OCI-LY3 (cell line): ENCODE measurements around the gene PEA15.

ENCODE experiments used
- H2AFZ ChIP-seq: fragments of 200-600, 300-600 bp; shearing (Covaris generic); 2 replicates; pipeline ENCODE4 v1.6.0; 2014; ENCODE audit warnings: antibody characterized with exemption, low read depth, low read length
- H3K27ac ChIP-seq: fragments of 200-600, 300-600 bp; sonication (generic); 2 replicates; pipeline ENCODE4 v1.5.1; 2014; ENCODE audit warnings: mild to moderate bottlenecking, low read length, moderate library complexity, mixed read lengths
- H3K27me3 ChIP-seq: fragments of 200-600, 300-600 bp; sonication (generic); 2 replicates; pipeline ENCODE4 v1.6.1; 2014; ENCODE audit warnings: low read depth, low read length, mixed read lengths
- H3K36me3 ChIP-seq: fragments of 200-600, 300-600 bp; sonication (generic); replicated peaks from 2 replicates; pipeline ENCODE3; 2014; ENCODE audit warnings: low read depth, low read length, mixed read lengths
- H3K4me1 ChIP-seq: fragments of 300-600, 200-600 bp; sonication (generic); 2 replicates; pipeline ENCODE4 v1.6.1; 2014; ENCODE audit warnings: low read length, mixed read lengths
- H3K4me2 ChIP-seq: fragments of 200-600, 300-600 bp; sonication (generic); 2 replicates; pipeline ENCODE4 v1.6.1; 2014; ENCODE audit warnings: low read length, mixed read lengths
- H3K4me3 ChIP-seq: fragments of 300-600, 200-600 bp; sonication (generic); 2 replicates; pipeline ENCODE4 v1.5.1; 2014; ENCODE audit warnings: antibody characterized with exemption, mild to moderate bottlenecking, low read length, moderate library complexity
- H3K79me2 ChIP-seq: fragments of 300-600, 200-600 bp; shearing (Covaris generic); 2 replicates; pipeline ENCODE4 v1.6.1; 2014; ENCODE audit warnings: mild to moderate bottlenecking, low read length, mixed read lengths
- H3K9ac ChIP-seq: fragments of 300-600, 200-600 bp; shearing (Covaris generic); 2 replicates; pipeline ENCODE4 v1.6.0; 2014; ENCODE audit warnings: mild to moderate bottlenecking, low read length, moderate library complexity
- H3K9me3 ChIP-seq: fragments of 200-600, 300-600 bp; shearing (Covaris generic); 2 replicates; pipeline ENCODE4 v1.6.1; 2014; ENCODE audit warnings: low read length, mixed read lengths; ENCODE audit not compliant: insufficient read depth
- H4K20me1 ChIP-seq: fragments of 200-600, 300-600 bp; sonication (generic); 2 replicates; pipeline ENCODE4 v1.6.1; 2016; ENCODE audit warnings: low read length, mixed read lengths; ENCODE audit not compliant: insufficient read depth
- EZH2phosphoT487 ChIP-seq: fragments of 200-600 bp; shearing (Covaris generic); IDR thresholded peaks from 2 replicates; pipeline ENCODE4 v1.6.1; 2018; ENCODE audit warnings: antibody characterized with exemption, mixed run types, low read depth
- TF ChIP-seq, protein P1 (sequence below): fragments of 200-600, 300-600 bp; sonication (generic); IDR thresholded peaks from 2 replicates; pipeline ENCODE4 v1.5.1; 2014; ENCODE audit warnings: antibody characterized with exemption, low read length, low read depth

The PEA15 gene

DNA sequence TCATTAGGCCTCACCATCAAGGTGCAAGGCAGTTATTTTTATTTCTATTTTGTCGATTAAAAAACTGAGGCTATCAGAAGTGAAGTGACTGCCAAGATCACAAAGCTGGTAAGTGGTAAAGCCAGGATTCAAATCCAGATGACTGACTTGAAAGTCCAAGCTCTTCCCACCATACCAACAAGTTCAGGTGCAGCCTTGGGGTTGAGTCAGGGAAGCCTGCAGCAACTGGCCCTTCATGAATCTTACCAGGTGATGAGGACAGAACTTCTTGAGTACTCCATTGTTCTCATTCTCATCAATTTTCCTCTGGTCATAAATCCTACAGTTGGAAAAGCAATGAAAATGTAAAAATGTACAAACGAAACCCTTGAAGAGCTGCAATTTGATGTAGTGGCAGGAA, 20.2 kb downstream of the PEA15 start:
- no peaks in the 10 kb centered on the region for H3K9me3 ChIP-seq
- H3K27ac ChIP-seq, result no peak overlapping the region
- H3K4me1 ChIP-seq, result peaks cover 7% of the 10 kb centered on the region; the same call in 1 of the 2 replicates
- no peak overlapping the region for H3K4me3 ChIP-seq
- no peaks in the 10 kb centered on the region for H3K27me3 ChIP-seq
- H3K9ac ChIP-seq, result no peak overlapping the region
- no peak overlapping the region for H2AFZ ChIP-seq
- no peak overlapping the region for H3K4me2 ChIP-seq
- peaks cover 3% of the 10 kb centered on the region; the same call in 1 of the 2 replicates for H4K20me1 ChIP-seq
- no peak for TF ChIP-seq EZH2phosphoT487
- TF ChIP-seq, protein P1, sequence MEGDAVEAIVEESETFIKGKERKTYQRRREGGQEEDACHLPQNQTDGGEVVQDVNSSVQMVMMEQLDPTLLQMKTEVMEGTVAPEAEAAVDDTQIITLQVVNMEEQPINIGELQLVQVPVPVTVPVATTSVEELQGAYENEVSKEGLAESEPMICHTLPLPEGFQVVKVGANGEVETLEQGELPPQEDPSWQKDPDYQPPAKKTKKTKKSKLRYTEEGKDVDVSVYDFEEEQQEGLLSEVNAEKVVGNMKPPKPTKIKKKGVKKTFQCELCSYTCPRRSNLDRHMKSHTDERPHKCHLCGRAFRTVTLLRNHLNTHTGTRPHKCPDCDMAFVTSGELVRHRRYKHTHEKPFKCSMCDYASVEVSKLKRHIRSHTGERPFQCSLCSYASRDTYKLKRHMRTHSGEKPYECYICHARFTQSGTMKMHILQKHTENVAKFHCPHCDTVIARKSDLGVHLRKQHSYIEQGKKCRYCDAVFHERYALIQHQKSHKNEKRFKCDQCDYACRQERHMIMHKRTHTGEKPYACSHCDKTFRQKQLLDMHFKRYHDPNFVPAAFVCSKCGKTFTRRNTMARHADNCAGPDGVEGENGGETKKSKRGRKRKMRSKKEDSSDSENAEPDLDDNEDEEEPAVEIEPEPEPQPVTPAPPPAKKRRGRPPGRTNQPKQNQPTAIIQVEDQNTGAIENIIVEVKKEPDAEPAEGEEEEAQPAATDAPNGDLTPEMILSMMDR, result no peak
- H3K79me2 ChIP-seq, result no peaks in the 10 kb centered on the region
- H3K36me3 ChIP-seq, result peaks cover 90% of the 10 kb centered on the region

GRCh38 chr1:160226623-160227022, 21.4 kb downstream of the PEA15 start:
- H3K4me3 ChIP-seq, result no peak overlapping the region
- H3K4me2 ChIP-seq, result no peak overlapping the region
- H3K27me3 ChIP-seq, result no peaks in the 10 kb centered on the region
- H3K27ac ChIP-seq, result no peak overlapping the region
- peaks cover 3% of the 10 kb centered on the region; the same call in 1 of the 2 replicates for H4K20me1 ChIP-seq
- H3K9ac ChIP-seq, result no peak overlapping the region
- H3K79me2 ChIP-seq, result no peaks in the 10 kb centered on the region
- H3K9me3 ChIP-seq, result no peaks in the 10 kb centered on the region
- peaks cover 89% of the 10 kb centered on the region for H3K36me3 ChIP-seq
- TF ChIP-seq, protein P1, result no peak
- TF ChIP-seq EZH2phosphoT487, result no peak
- no peak overlapping the region for H2AFZ ChIP-seq
- peaks cover 7% of the 10 kb centered on the region; the same call in 1 of the 2 replicates for H3K4me1 ChIP-seq

- Histone ChIP-seq H3K27ac (no peak overlapping the region), H4K20me1 (peaks cover 3% of the 10 kb centered on the region; the same call in 1 of the 2 replicates), H3K4me2 (no peak overlapping the region), H3K27me3 (no peaks in the 10 kb centered on the region), H3K4me3 (no peak overlapping the region), H3K79me2 (no peaks in the 10 kb centered on the region), H3K9ac (no peak overlapping the region), H3K36me3 (peaks cover 85% of the 10 kb centered on the region), H3K4me1 (peaks cover 7% of the 10 kb centered on the region; the same call in 1 of the 2 replicates), H3K9me3 (no peaks in the 10 kb centered on the region), H2AFZ (no peak overlapping the region)
- TF ChIP-seq EZH2phosphoT487, result no peak
- TF ChIP-seq, protein P1, result no peak
Observed at GRCh38 chr1:160227034-160227433, 21.9 kb downstream of the PEA15 start.

GRCh38 chr1:160227561-160227960, 22.4 kb downstream of the PEA15 start:
- Histone ChIP-seq H3K4me1 (peaks cover 7% of the 10 kb centered on the region; the same call in 1 of the 2 replicates), H3K36me3 (peaks cover 80% of the 10 kb centered on the region)

More at GRCh38 chr1:160227561-160227960, 22.4 kb downstream of the PEA15 start:
- Histone ChIP-seq H4K20me1 (peaks cover 3% of the 10 kb centered on the region; the same call in 1 of the 2 replicates), H3K9ac (no peak overlapping the region), H3K4me3 (no peak overlapping the region), H3K9me3 (no peaks in the 10 kb centered on the region), H3K27me3 (no peaks in the 10 kb centered on the region), H3K79me2 (no peaks in the 10 kb centered on the region), H3K4me2 (no peak overlapping the region), H3K27ac (no peak overlapping the region), H2AFZ (no peak overlapping the region)
- TF ChIP-seq, protein P1, result no peak
- TF ChIP-seq EZH2phosphoT487, result no peak
